ENCODE measurements around the gene CFAP47.

DNA sequence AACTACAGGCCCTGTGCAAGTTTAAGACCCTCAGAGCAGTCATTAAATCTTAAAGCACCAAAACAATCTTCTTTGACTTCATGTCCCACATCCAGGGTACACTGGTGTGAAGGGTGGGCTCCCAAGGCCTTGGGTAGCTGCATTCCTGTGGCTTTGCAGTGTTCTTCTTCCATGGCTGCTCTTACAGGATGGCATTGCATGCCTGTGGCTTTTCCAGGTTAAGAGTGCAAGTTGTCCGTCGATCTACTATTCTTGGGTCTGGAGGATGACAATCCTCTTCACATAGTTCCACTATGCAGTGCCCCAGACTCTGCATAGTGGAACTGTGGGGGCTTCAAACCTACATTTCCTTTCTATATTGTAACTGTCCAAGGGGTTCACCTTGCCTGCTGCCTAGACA is 494.5 kb downstream of the CFAP47 start:
- TF ChIP-seq, protein P1, sequence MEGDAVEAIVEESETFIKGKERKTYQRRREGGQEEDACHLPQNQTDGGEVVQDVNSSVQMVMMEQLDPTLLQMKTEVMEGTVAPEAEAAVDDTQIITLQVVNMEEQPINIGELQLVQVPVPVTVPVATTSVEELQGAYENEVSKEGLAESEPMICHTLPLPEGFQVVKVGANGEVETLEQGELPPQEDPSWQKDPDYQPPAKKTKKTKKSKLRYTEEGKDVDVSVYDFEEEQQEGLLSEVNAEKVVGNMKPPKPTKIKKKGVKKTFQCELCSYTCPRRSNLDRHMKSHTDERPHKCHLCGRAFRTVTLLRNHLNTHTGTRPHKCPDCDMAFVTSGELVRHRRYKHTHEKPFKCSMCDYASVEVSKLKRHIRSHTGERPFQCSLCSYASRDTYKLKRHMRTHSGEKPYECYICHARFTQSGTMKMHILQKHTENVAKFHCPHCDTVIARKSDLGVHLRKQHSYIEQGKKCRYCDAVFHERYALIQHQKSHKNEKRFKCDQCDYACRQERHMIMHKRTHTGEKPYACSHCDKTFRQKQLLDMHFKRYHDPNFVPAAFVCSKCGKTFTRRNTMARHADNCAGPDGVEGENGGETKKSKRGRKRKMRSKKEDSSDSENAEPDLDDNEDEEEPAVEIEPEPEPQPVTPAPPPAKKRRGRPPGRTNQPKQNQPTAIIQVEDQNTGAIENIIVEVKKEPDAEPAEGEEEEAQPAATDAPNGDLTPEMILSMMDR (IDR thresholded peaks at IDR 0.05), result no peak
- no peak for TF ChIP-seq POLR2A (IDR thresholded peaks at IDR 0.05)
